Transverse colon (tissue), 4 donors: ENCODE results near the gene IZUMO4. TPM values are rescaled to one million over a fixed set of nuclear protein-coding genes. Genes with fewer than 3 reads are reported as not detected.

ENCODE experiments used
- DNase-seq: peaks from one replicate; pipeline ENCODE4 v3.0.0-alpha.2; 2019
- H3K27ac ChIP-seq, 4 donors: fragments of 200-600 bp; sonication (generic); 2 replicates each; pipeline ENCODE4 v1.5.1; 2016 to 2018; ENCODE audit warnings: inconsistent platforms in 4 of 4
- H3K27me3 ChIP-seq: fragments of 200-600 bp; sonication (generic); 2 replicates; pipeline ENCODE4 v1.5.1; 2017; ENCODE audit warnings: inconsistent platforms
- H3K36me3 ChIP-seq, 4 donors: fragments of 200-600 bp; sonication (generic); 2 replicates each; pipeline ENCODE4 v1.5.1; 2017 to 2019; ENCODE audit warnings: inconsistent platforms in 4 of 4
- H3K4me1 ChIP-seq, 4 donors: fragments of 200-600 bp; sonication (generic); 2 replicates each; pipeline ENCODE4 v1.5.1; 2017 to 2020; ENCODE audit warnings: inconsistent platforms in 4 of 4
- H3K4me3 ChIP-seq, 4 donors: fragments of 200-600 bp; sonication (generic); 1 replicate in 1 of 4; 2 replicates in 3 of 4; pipeline versions ENCODE4 v1.5.1 to v1.6.1; 2017 to 2019; ENCODE audit warnings: inconsistent platforms in 4 of 4
- H3K9me3 ChIP-seq, 2 donors: fragments of 200-600 bp; sonication (generic); 2 replicates each; pipeline ENCODE4 v1.5.1; 2017 to 2019; ENCODE audit warnings: inconsistent platforms in 2 of 2
- CTCF ChIP-seq, 5 experiments: fragments of 200-600 bp in 3 of 5; fragments of 450-650 bp in 2 of 5; sonication (generic) in 3 of 5; IDR thresholded peaks; 1 replicate in 2 of 5; 2 replicates in 3 of 5; pipeline ENCODE4 v1.5.1; 2016 to 2017; ENCODE audit warnings: antibody characterized with exemption in 5 of 5, inconsistent platforms in 3 of 5, mild to moderate bottlenecking in 2 of 5, moderate library complexity in 1 of 5
- EP300 ChIP-seq: sonication (generic); formaldehyde crosslinking; IDR thresholded peaks from one replicate; pipeline ENCODE4 v1.6.1; 2017; ENCODE audit warnings: antibody characterized with exemption, low read depth
- POLR2A ChIP-seq: fragments of 450-650 bp; IDR thresholded peaks from one replicate; pipeline ENCODE4 v1.6.1; 2016; ENCODE audit warnings: antibody characterized with exemption, mild to moderate bottlenecking, moderate library complexity
- POLR2AphosphoS5 ChIP-seq, 3 donors: sonication (generic); formaldehyde crosslinking; IDR thresholded peaks; one replicate each; pipeline ENCODE4 v1.6.1; 2016; ENCODE audit warnings: antibody characterized with exemption in 3 of 3
- WGBS, 2 donors: methylation state at CpG; one replicate each; pipeline ENCODE4 v1.1.5; 2018; ENCODE audit warnings: low coverage in 1 of 2; 5-methylcytosine and 5-hydroxymethylcytosine counted together
- in situ Hi-C, 4 donors: fragments of 200-750 bp; cut with MboI; loops; one replicate each; pipeline versions ENCODE4 v1.15.0 to v1.15.1; 2017; ENCODE audit warnings: low sequenced_read_pairs in 3 of 4, low pct_ligation_motif_present in 1 of 4, low pct_unique_long_range_greater_than_20kb in 1 of 4
- intact Hi-C: fragments of 100-400 bp; cut with DNase I; formaldehyde crosslinking; loops from one replicate; pipeline ENCODE4 v1.15.1; 2023; ENCODE audit warnings: low total_unique reads
- total RNA-seq, 4 donors: library from RNA; depleted of rRNA; stranded (reverse); fragments of >200 nt; gene quantifications; one replicate each; pipeline ENCODE4 v1.1.0, GENCODE V29; 2016

The IZUMO4 gene
- total RNA-seq, 4 donors from 2014 or later = 2.3 to 5.4 TPM; not detected in 2

DNA sequence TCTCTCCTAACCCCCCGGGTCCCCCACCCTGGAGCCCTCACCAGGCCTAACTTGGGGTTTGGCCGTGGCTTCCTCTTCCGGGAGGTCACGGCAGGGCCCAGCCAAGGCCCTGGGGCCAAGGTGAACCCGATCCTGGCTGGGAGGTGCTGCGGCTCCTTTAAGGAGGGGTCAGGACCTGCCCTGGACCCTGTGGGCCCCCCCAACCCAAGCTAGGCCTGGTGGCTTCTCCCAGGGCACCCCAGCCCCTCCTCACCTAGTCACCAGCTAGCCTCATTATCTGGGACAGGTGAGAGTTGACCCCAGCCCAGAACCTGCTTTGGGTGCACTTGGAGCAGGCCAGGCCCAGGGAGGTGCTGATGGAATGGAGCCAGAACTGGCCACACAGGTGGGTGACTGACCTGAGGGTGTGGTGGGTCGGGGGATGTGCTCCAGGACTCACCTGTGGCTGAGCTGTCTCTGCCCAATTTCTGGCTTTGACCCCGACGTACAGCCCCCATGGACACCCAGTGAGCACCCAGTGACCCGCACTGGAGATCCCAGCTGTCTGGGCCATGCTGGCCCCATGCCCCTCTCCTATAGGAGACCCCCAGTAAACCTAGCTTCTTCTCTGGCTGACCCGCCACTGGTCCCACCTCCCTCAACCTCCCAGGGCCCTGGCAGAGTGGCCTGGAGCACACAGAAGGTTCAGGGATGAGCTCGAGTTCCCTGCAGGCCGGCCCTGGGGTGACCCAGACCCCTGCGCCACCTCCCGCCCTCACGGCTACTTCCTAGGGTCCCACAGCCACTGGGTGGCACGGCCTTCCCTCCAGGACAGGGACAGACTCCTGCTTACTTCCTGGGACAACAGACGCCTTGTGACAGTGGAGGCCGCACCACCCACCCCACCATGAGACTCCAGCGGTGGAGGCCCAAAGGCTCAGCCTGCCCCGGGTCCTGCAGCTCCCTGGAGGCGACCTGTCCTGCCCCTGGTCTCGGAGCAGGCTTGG, 38.9 kb upstream of the IZUMO4 start:
- H3K27ac ChIP-seq = peak overlapping the region; percentile 96 to 100 (median 98)
- no peaks in the 10 kb centered on the region for H3K36me3 ChIP-seq
- no peaks in the 10 kb centered on the region for H3K9me3 ChIP-seq
- no peak overlapping the region for H3K4me3 ChIP-seq
- TF ChIP-seq POLR2A (no peak), CTCF (IDR thresholded peaks at IDR 0.05) (no peak), EP300 (no peak), POLR2AphosphoS5 (IDR thresholded peaks at IDR 0.05) (no peak)
- 83% methylated on average over 21 of the region's 23 CpGs; no CpG with 5 or more reads in 1 of the 2 donors for WGBS, 2 donors
- in situ Hi-C loops = no loop called here
- H3K4me1 ChIP-seq = peaks cover 47 to 81% (median 61%) of the 10 kb centered on the region in 4 donors
- intact Hi-C loops = no loop called here
- DNase-seq = peak; percentile 10
- no peaks in the 10 kb centered on the region for H3K27me3 ChIP-seq

GRCh38 chr19:2058570-2059421, 37.9 kb upstream of the IZUMO4 start:
- Histone ChIP-seq H3K4me3 (no peak overlapping the region), H3K27ac (peak overlapping the region; percentile 96 to 100 (median 98)), H3K27me3 (no peaks in the 10 kb centered on the region), H3K4me1 (peaks cover 47 to 82% (median 60%) of the 10 kb centered on the region in 4 donors), H3K9me3 (no peaks in the 10 kb centered on the region), H3K36me3 (no peaks in the 10 kb centered on the region)
- in situ Hi-C loops = no loop called here
- intact Hi-C loops = no loop called here
- TF ChIP-seq EP300 (no peak), CTCF (IDR thresholded peaks at IDR 0.05) (no peak), POLR2A (no peak)
- peak; percentile 12 for DNase-seq
- 65 to 81% methylated on average over 6 to 27 of the region's 27 CpGs for WGBS, 2 donors

GRCh38 chr19:2059422-2060201, 37.1 kb upstream of the IZUMO4 start:
- intact Hi-C loops (no loop called here), in situ Hi-C loops (no loop called here)
- peak; percentile 65 to 79 (median 70) for TF ChIP-seq POLR2AphosphoS5 (IDR thresholded peaks at IDR 0.05)
- TF ChIP-seq POLR2A = peak; percentile 74
- no peak for TF ChIP-seq EP300
- peak overlapping the region; percentile 96 to 100 (median 98) for H3K27ac ChIP-seq
- no peaks in the 10 kb centered on the region for H3K27me3 ChIP-seq
- no peaks in the 10 kb centered on the region for H3K36me3 ChIP-seq
- WGBS, 2 donors = 35% methylated on average over 19 of the region's 24 CpGs; no CpG with 5 or more reads in 1 of the 2 donors
- peak overlapping the region in 2 of 4 donors; percentile 77 to 78 for H3K4me3 ChIP-seq
- no peaks in the 10 kb centered on the region for H3K9me3 ChIP-seq
- peaks cover 43 to 84% (median 56%) of the 10 kb centered on the region in 4 donors for H3K4me1 ChIP-seq
- DNase-seq = peak; percentile 91

- intact Hi-C loops (no loop called here), in situ Hi-C loops (no loop called here)
Measured at GRCh38 chr19:2060884-2061494, 35.7 kb upstream of the IZUMO4 start.

More at GRCh38 chr19:2060884-2061494, 35.7 kb upstream of the IZUMO4 start:
- Histone ChIP-seq H3K27ac (peak overlapping the region; percentile 96 to 100 (median 98)), H3K27me3 (no peaks in the 10 kb centered on the region), H3K4me3 (peak overlapping the region; percentile 49 to 78 (median 66)), H3K4me1 (peaks cover 31 to 82% (median 50%) of the 10 kb centered on the region in 4 donors), H3K36me3 (no peaks in the 10 kb centered on the region), H3K9me3 (no peaks in the 10 kb centered on the region)
- TF ChIP-seq EP300 (peak; percentile 21), POLR2A (peak; percentile 70), POLR2AphosphoS5 (IDR thresholded peaks at IDR 0.05) (peak in 2 of 3 donors; percentile 80 to 87), CTCF (IDR thresholded peaks at IDR 0.05) (no peak)
- DNase-seq = peak; percentile 79
- 0% methylated on average over 33 of the region's 55 CpGs; no CpG with 5 or more reads in 1 of the 2 donors for WGBS, 2 donors
